Kidney tubule cell (primary cell): ENCODE measurements around the gene COL19A1.

Experiments used
- DNase-seq: peaks from one replicate; pipeline ENCODE4 v3.0.0-alpha.2; 2018; ENCODE audit warnings: low spot score

The COL19A1 gene

GRCh38 chr6:70171236-70171635 is 304.9 kb downstream of the COL19A1 start:
- DNase-seq = no peak

GRCh38 chr6:70172252-70172651 is 305.9 kb downstream of the COL19A1 start:
- no peak for DNase-seq

GRCh38 chr6:70175770-70176169 is 309.4 kb downstream of the COL19A1 start:
- no peak for DNase-seq

GRCh38 chr6:70176842-70177550 is 310.6 kb downstream of the COL19A1 start:
- no peak for DNase-seq

GRCh38 chr6:70180183-70180900 is 314.0 kb downstream of the COL19A1 start:
- no peak for DNase-seq

- DNase-seq = peak; percentile 75
Observed at GRCh38 chr6:70180901-70181599, 314.7 kb downstream of the COL19A1 start.

- no peak for DNase-seq
Observed at GRCh38 chr6:70183538-70183937, 317.2 kb downstream of the COL19A1 start.

GRCh38 chr6:70184723-70185122 is 318.4 kb downstream of the COL19A1 start:
- DNase-seq = no peak

- no peak for DNase-seq
Observed at GRCh38 chr6:70186461-70186860, 320.1 kb downstream of the COL19A1 start.

- DNase-seq = no peak
Observed at GRCh38 chr6:70188202-70188601, 321.8 kb downstream of the COL19A1 start.

GRCh38 chr6:70194421-70194820 is 328.1 kb downstream of the COL19A1 start:
- DNase-seq = no peak

- no peak for DNase-seq
Observed at GRCh38 chr6:70196531-70196930, 330.2 kb downstream of the COL19A1 start.

GRCh38 chr6:70198785-70199184 is 332.4 kb downstream of the COL19A1 start:
- DNase-seq = no peak

GRCh38 chr6:70208235-70208790 is 342.0 kb downstream of the COL19A1 start:
- no peak for DNase-seq

- DNase-seq = no peak
Observed at GRCh38 chr6:70210462-70210861, 344.1 kb downstream of the COL19A1 start.

- no peak for DNase-seq
Observed at GRCh38 chr6:70215460-70216108, 349.2 kb downstream of the COL19A1 start.

- no peak for DNase-seq
Observed at GRCh38 chr6:70216767-70217166, 350.4 kb downstream of the COL19A1 start.

- DNase-seq = peak; percentile 6
Observed at GRCh38 chr6:70219943-70220613, 353.7 kb downstream of the COL19A1 start.

GRCh38 chr6:70221025-70221714 is 354.8 kb downstream of the COL19A1 start:
- DNase-seq = peak; percentile 43

GRCh38 chr6:70221715-70222438 is 355.5 kb downstream of the COL19A1 start:
- no peak for DNase-seq
